Stimulated activated CD8-positive, alpha-beta memory T cell treated with anti-CD3 and anti-CD28 coated beads, Interleukin-12 subunit alpha, Interleukin-12 subunit beta, amount 100 ng/mL, for 24 hours (primary cell): ENCODE results near the gene ENOX2.
"Not testable (repeated sequence)": the region's sequence is repeated elsewhere in the genome, so short reads cannot be mapped to it uniquely, and the experiment has no call there.

Source experiments
- DNase-seq: peaks from one replicate; pipeline ENCODE4 v3.0.0-alpha.2; 2020; ENCODE audit errors: extremely low read depth

The ENOX2 gene

DNA sequence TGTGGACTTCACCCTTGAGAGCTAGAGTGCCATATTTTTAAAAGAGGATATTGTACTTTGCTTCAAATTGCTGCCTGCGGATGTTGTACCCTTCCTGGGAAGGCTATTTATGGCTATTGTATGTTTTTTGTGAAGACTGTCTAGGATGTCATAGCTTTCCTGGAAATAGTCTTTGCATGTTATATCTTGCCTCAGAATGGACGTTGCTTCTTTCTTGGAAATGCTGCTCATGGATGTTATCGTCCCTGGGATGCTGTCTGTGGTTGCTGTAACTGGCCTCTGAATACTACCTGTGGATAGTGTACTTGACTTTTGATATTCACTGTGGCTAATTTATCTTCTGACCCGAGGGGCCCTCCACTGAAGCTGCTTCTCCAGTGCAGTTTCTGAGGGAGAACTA, 146.8 kb downstream of the ENOX2 start:
- DNase-seq = no peak

DNA sequence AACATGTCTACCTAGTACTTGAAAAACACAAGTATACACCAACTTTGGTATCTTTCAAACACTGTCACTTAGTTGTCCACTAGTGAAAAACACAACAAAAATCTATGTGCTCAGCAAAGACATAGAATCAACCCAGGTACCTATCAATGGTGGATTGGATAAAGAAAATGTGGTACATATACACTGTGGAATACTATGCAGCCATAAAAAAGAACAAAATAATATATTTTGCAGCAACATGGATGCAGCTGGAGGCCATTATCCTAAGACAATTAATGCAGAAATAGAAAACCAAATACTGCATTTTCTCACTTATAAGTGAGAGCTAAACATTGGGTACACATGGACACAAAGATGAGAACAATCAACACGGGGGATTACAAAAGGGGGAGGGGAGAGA, 148.7 kb downstream of the ENOX2 start:
- DNase-seq = no peak

DNA sequence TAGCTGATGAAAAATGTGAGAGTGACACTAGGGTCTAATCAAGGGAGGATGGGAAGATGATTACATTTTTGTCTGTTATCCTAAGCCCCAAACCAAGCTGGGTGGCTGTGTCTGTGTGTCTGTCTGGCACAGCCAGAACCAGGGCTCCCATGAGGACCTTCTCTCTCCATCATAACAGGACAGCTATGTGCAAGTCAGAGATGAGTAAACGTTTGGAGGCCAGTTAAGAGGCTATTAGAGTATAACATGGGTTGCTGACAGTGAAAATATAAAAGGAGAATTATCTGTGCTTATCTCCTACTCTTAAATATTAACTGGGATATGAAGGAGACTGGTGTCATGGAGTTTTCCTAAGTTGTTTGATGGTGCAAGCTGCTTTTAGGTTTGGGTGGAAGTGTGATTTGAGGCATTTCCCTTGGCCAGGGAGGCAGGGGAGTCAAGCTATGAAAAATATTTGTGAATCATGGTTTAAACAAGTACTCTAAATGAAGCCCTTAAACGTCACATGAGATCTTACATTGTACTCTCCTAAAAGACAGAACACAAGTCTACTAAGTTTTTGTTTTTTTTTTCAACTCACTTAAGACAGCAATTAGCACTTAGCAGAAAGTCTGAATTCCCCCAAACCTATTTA, 156.2 kb downstream of the ENOX2 start:
- DNase-seq = no peak

DNA sequence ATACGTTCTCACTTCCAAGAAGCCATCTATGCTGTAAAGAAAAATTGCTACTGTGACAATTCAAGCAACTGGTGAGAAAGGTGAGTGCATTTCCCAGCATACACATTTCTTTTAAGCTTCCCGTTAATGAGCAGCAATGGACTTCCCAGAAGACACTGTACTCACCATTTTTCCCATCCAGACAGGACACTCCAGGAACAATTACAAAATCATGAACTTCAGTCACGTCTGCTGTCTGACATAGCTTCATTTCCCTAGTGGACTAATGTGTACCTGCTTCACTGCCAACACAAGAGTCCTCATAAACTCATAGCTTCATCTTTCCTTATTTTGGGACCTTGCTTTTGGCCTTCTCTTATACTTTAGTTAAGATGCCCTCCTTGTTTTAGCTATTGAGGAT, 156.9 kb downstream of the ENOX2 start:
- no peak for DNase-seq

DNA sequence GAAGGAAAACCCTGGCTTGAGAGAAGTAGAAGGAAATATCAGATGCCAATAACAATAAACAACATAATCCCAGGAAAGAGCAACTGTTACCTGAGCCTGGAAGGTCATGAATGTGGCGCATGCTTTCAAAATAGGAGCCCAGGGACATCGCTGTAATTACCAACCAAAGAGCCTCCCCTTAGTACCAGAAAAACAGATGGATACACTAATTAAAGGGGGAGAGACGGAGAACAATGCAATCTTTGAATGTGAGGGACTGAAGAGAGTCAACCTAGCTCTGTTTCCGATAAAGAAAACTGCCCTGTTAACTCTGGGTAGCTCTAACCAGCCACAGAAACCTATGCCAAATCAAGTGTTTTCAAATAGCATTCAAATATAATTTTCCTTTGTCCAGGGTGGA, 161.4 kb downstream of the ENOX2 start:
- no peak for DNase-seq

DNA sequence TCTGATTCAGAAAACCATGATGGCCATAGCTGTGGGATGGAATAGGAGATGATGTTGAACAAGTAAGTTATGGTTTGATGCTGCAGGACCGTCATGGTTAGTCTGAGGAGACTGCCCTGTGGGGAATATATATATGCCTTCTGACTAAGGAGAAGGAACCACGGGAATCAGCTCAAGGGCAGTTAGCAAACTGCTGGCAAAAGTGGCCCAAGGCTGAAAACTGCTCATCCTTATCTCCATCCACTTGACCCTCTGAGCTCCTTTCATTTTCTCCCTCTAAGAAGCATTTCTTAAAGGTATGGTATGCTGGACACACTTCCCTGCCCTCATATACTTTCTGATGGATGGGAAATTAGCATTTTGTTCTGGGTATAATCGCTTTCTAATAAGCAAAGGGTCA, 161.9 kb downstream of the ENOX2 start:
- DNase-seq = no peak

DNA sequence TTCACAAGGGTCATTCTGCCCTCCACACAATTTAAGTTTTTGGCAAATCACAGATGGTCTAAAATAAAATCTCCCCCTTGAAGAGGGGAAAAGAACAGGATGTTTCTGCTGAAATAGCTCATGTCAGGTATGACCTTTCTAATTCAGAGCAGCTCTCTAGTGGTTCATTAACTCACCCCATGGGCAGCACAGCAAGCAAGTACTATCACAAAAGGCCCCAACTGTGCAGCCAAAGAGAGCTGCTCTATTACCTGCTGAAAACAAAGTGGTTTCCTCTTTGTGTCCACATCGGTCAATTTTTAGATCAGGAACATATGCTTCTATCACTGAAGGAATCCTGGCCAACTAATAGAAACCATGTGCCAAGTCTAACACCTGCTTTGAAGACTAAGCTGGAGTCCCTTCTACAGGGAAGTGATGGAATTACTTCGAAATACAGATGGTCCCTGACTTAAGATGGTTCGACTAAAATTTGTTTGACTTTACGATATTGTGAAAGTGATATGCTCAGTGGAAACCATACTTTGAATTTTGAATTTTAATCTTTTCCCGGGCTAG, 164.3 kb downstream of the ENOX2 start:
- no peak for DNase-seq

DNA sequence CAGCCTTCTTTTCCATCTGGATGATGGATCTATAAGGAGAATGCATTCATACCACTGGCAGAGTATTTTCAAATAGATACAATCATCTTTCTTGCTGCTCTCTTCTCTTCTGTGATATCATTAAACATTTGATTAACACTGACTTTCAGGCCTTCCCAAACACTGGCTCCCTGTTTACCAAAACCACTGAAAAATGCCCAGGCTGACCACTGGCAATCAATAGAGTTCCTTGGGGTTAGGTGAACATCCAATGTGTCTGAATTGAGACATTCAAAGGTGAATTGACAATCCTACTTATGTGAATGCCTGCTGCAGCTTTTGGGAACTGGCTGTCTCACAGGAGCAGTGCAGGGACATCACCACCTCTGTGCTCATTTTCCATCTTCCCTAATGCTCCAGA, 168.3 kb downstream of the ENOX2 start:
- no peak for DNase-seq

DNA sequence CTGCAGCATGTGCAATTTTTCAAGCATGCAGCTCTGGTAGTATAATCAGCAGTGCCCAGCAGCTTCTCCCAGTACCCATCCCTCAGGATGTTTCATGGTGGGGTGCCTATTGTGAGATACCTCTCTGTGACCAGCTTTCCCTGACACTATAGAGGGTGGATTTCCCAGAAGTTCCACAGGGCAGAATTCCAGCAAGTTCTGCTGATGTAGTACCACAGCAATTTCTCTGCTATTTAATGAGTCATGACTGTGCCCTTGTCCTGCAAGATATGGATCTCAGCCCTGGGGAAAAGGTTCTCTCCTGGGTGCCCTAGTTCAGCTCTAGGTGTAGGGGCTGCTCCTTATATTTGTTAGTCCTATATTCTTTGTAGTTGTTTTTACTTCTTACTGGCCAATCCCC, 174.8 kb downstream of the ENOX2 start:
- DNase-seq = no peak

DNA sequence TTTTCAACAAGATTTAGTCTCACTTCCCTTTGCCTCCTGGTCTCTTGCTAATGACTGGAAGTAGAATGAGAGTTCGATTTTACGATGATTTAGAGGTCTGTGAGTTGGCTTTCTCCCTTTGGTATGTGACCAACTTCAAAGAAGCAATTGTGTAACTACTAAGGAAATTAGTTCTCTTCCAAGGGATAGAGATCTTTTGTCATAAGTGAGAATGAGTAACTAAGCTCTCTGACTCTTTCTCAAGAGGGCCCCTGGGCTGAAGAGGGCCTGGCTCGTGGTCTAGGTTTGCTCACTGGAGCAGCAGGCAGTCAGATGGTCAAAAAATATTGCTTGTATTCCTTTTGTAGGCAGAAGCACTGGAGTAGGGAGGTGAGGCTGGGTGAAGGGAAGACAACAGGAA, 176.3 kb downstream of the ENOX2 start:
- no peak for DNase-seq

DNA sequence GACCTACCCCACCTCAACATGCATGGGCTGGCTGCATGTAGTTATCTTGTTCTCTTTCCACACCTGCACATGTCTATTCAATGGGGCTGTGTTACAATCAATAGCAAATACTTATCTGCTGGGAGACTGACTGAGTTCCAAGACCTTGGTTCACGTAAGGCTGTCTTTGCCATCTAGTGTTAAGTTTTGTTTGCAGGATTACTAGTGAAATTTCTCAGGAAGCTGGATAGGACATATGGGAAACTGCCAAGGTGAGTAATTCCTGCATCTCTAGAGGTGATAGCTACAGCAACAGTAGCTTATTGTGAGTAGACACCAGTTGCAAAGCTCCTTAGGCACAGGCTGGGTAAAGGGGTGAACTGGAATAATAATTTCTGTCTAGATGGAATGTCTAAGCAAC, 177.5 kb downstream of the ENOX2 start:
- DNase-seq = no peak

DNA sequence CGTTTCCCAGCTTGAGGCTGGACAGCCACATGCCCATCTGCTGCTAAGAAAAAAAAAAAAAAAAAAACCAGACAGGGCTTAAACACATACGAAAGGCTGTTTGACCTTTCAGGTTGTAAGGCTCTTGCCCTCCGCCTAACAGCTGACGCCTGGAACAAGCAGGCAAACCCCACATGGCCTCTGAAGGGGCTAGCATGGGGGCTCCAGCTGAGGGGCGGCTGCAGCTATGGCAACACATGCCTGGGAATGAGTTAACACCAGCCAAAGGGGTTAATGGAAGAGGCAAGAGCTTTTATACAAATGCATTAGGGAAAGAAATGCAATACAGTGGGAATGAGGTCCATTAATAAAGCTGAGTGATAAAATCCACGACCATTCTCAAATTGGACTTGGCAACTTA, 183.6 kb downstream of the ENOX2 start:
- DNase-seq = no peak

DNA sequence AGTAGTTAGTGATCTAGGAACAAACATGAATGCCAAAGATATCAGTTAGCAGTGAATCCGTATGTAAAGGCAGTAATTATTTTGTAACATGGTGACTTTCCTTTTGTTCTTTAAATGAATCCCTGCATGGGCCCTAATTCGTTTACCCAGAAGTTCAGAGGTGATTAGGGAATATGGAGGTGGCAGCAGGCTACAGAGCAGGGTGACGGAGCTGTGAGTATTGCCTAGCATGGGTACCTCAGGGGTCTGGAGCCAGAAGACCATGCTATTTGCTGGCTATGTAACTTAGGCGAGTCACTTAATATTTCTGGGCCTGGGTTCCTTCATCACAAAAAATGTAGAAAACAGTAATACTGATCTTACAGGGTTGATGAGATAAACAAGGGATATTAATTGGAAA, 184.9 kb downstream of the ENOX2 start:
- no peak for DNase-seq

DNA sequence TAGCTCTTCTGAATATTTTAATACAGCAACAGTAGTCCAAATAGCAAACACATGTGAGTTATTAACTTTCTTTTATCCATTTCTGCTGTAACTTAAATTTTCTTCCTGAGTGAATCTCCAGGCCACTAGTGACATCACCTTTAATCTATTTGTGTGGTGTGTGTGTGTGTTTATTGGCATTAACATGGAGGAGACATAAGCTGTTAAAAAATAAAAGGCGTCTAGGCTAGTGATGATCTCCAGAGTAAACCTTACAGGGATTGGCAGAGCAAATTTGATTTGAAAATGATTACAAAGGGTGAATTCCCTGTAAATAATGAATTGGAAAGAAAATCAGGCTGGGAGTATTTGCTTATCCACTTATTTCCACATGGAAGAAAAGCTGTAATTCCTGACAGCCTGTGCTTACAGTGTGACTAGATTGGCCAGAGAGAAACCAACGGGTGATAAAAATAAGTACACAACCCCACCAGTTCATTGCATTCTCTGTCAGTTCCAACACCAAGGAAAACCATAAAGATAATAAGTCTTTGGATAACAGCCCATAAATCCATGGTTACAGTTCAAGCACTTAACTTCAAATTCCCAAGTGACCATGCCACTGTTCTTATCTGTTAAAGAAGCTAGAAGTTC, 186.1 kb downstream of the ENOX2 start:
- no peak for DNase-seq

DNA sequence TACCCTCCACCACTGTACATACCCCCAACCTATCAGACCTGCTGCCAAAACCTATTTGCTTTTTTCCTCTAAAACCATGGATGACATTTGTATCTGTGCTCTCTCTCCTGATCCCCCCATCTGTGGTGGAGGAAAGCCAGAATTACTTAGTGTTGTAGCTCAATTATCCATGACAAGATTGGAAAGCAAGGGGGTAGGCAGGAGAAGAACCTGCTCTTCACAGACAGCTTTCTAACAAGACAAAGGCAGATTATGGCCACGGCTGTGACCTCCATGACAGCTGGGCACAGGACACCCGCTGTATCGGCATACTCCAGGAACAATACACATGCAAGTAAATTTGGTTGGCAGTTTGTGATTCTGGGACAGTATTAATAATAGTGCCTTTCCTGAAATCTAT, 186.7 kb downstream of the ENOX2 start:
- DNase-seq = no peak

DNA sequence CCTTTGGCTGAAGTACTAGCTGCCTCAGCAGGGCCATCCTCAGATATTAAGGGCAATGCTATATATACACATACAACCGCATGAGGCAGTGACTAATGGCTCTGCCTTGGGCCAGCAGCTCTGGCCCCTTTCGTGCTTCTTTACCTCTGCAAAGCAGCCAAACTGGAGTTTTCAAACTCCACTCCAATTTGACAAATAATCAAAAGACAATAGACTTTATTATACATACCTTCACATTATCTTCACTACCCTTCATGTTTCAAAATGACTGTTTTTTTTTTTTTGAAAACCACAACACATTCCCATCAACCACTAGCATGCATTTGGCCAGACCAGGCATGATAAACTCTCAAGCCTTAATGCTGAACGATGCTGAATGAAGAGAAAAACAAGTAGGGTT, 187.7 kb downstream of the ENOX2 start:
- no peak for DNase-seq

DNA sequence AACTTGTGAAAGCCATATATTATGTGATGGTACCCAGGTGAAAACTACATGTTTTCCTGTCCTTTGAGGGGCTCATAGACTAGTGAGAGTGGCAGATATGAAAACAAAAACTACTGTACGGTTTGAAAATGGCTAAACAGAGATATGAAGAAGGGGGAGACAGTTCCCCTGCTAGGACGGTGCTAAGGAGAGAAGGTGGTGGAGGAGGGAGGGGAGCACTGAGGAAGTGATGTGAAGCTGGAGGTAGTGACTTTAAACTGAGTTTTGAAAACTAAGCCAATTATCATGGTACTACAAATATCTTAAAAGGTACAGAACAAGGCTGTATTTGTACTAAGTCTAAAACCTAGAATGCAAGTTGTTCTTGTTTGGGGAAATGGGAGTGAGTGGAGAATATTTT, 188.3 kb downstream of the ENOX2 start:
- no peak for DNase-seq

DNA sequence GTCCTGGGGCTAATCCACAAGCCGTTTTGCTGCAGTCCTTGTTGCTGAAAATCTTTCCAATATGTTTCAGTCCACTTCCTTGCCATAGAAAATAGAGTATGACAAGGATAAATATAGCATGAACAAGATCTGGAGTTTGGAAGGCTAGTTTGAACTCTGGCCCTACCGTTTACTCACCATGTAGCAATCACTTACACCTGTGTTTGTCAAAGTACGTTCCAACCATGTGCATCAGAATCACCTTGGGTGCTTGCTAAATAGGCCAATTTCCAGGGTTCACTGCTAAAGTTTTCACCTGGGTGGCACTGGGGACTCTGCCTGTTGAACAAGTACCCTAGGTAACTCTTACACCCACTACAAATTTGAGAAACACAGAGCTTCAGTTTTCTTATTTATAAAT, 188.9 kb downstream of the ENOX2 start:
- no peak for DNase-seq

DNA sequence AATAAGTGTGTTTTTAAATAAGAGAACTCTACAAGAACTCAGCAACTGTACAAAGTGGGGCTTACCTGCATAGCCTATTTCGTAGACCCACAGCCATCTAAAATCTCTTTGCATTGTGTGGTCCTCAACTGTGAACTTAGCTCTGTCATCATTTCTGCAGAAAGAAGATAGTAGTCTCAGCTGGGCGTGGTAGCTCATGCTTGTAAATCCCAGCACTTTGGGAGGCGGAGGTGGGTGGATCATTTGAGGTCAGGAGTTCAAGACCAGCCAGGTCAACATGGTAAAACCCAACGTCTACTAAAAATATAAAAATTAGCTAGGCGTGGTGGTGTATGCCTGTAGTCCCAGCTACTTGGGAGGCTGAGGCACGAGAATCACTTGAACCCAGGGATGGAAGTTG, 193.8 kb downstream of the ENOX2 start:
- not testable (repeated sequence) for DNase-seq

DNA sequence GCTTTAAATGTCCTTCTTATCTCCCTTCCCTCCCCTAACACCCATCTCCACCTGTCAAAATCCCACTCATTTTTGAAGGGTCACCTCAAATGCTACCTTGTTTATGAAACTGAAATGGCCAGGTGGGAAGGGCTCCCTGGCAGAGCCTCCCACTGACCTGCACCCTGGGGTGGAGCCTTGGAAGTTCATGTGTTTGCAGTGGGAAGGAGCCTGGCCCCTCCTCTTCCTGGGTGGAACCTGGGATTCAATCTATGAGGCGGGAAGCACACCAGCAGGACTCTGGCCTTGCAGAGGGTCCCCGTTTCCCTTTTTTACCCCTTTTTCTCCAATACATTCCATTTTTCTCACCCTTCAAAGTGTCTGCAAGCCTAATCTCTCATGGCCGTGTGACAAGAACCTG, 197.4 kb downstream of the ENOX2 start:
- DNase-seq = no peak

DNA sequence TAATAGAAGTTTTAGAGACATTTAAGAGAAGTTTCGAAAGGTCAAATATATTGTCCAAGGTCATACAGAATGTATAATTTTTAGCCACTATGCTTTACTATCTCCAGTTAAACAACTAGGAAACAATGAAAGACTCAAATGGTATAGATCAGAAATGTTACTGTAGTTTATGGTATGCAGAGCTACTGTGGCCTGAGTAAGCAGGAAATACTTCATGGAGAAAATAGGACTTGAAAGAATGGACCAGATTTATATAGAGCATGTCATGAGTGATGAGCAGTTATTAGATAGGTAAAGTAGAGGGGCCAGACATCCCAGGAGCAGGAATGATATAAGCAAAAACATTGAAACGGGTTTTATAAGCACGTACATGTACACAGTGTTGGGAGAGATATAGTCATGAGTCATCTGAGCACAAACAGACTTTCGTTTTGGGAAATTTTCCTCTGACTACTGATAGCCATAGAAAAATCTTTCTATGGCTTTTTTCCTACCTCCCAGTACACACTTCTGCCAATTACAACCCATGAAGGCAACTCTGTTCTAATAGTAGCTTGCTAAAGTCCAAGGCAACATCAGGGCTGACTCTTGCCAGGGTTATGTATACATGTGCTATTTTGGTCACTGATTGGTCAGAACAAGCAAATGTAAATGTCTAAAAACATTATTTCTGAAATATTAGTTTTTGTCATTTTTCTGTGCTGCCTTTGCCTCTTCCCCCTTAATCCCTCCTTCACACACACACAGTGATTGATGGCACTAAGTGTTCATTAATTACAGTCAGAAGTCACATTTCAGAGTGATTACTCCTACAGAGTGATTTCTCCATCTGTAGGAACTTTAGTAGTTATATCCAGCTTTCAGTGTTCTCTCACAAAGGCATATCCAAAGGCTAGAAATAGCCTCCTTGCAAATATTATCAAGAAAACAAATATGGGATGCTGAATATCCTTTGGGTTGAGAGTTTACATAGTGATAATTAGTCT, 198.7 kb downstream of the ENOX2 start:
- DNase-seq = no peak

DNA sequence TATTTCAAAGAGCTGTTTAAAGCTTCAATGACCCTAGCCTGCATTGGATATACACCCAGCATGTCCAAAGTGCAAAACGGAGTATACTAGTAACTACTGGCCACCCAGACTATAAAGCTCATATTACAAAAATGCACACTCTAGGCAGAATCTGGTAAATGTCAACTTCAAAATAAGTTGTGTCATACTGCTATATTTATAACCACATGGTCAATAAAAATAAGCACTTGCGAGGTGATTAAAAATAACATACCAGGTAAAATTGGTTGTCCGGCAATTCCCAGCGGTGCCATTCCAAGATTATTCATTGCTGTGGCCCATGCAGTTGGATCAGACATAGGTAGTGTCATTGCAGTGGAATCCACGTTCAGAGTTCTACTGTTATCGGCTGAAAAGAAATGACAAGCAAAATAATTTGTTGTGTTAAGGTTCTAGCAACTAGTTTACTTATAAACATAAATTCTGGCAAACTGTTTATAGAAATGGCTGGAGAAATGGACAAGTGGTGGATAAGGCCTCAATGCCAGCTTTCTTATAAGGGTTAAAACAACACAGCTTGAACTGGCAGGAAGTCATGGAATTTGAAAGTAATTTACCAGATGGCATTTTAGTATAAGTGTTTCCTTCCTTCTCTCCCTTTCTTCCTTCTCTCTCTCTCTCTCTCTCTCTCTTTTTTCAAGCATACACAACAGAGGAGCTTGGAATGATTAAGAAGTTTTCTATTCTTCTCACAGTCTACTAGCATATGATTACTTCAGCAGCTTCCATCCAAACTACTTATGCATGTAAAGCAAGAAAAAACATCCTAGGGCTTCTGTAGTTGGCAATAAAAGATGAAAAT, 199.9 kb downstream of the ENOX2 start:
- DNase-seq = no peak
